ENCODE measurements around the gene GNG4.
"Not testable (repeated sequence)": the region's sequence is repeated elsewhere in the genome, so short reads cannot be mapped to it uniquely, and the experiment has no call there.

Gene GNG4

GRCh38 chr1:235584973-235585372, 64.6 kb downstream of the GNG4 start:
- DNase-seq (ENCODE audit: low read depth): no peak

- no peak for DNase-seq (ENCODE audit: low read depth)
Observed at GRCh38 chr1:235583511-235584001, 66.0 kb downstream of the GNG4 start.

- DNase-seq (ENCODE audit: low read depth): no peak
Observed at GRCh38 chr1:235582130-235582529, 67.5 kb downstream of the GNG4 start.

- DNase-seq (ENCODE audit: low read depth): no peak
Observed at GRCh38 chr1:235579891-235580290, 69.7 kb downstream of the GNG4 start.

- DNase-seq (ENCODE audit: low read depth): no peak
Observed at GRCh38 chr1:235575597-235575996, 74.0 kb downstream of the GNG4 start.

- DNase-seq (ENCODE audit: low read depth): no peak
Observed at GRCh38 chr1:235573880-235574279, 75.7 kb downstream of the GNG4 start.

- DNase-seq (ENCODE audit: low read depth): not testable (repeated sequence)
Observed at GRCh38 chr1:235572971-235573370, 76.6 kb downstream of the GNG4 start.

GRCh38 chr1:235571482-235571881, 78.1 kb downstream of the GNG4 start:
- DNase-seq (ENCODE audit: low read depth): no peak

- DNase-seq (ENCODE audit: low read depth): no peak
Observed at GRCh38 chr1:235567812-235568503, 81.6 kb downstream of the GNG4 start.

GRCh38 chr1:235566084-235566483, 83.5 kb downstream of the GNG4 start:
- no peak for DNase-seq (ENCODE audit: low read depth)

- DNase-seq (ENCODE audit: low read depth): no peak
Observed at GRCh38 chr1:235563513-235564061, 86.0 kb downstream of the GNG4 start.

- DNase-seq (ENCODE audit: low read depth): no peak
Observed at GRCh38 chr1:235562589-235562988, 87.0 kb downstream of the GNG4 start.

GRCh38 chr1:235558621-235559169, 90.9 kb downstream of the GNG4 start:
- no peak for DNase-seq (ENCODE audit: low read depth)

- DNase-seq (ENCODE audit: low read depth): no peak
Observed at GRCh38 chr1:235557495-235557894, 92.1 kb downstream of the GNG4 start.

- DNase-seq (ENCODE audit: low read depth): no peak
Observed at GRCh38 chr1:235556807-235557206, 92.8 kb downstream of the GNG4 start.

- DNase-seq (ENCODE audit: low read depth): no peak
Observed at GRCh38 chr1:235553112-235553551, 96.5 kb downstream of the GNG4 start.

- no peak for DNase-seq (ENCODE audit: low read depth)
Observed at GRCh38 chr1:235552146-235552716, 97.4 kb downstream of the GNG4 start.

GRCh38 chr1:235549351-235550139, 100.0 kb downstream of the GNG4 start:
- DNase-seq (ENCODE audit: low read depth): no peak

- DNase-seq (ENCODE audit: low read depth): not testable (repeated sequence)
Observed at GRCh38 chr1:235546369-235547155, 103.0 kb downstream of the GNG4 start.

- no peak for DNase-seq (ENCODE audit: low read depth)
Observed at GRCh38 chr1:235545292-235545930, 104.2 kb downstream of the GNG4 start.

GRCh38 chr1:235542845-235543244, 106.7 kb downstream of the GNG4 start:
- not testable (repeated sequence) for DNase-seq (ENCODE audit: low read depth)
